HepG2 (cell line): ENCODE measurements around the gene PSMB2. TPM values are rescaled to one million over a fixed set of nuclear protein-coding genes. Genes with fewer than 3 reads are reported as not detected.

Experiments
- ATM ChIP-seq: fragments of 450-650 bp; IDR thresholded peaks from 2 replicates; pipeline ENCODE4 v1.7.1; 2017; ENCODE audit warnings: mild to moderate bottlenecking, borderline replicate concordance
- DNMT1 ChIP-seq: sonication (generic); formaldehyde crosslinking; IDR thresholded peaks from 2 replicates; pipeline ENCODE4 v1.5.1; 2020; ENCODE audit warnings: mild to moderate bottlenecking, missing genetic modification reagents
- FOXK2 ChIP-seq: fragments of 450-650 bp; IDR thresholded peaks from 2 replicates; pipeline ENCODE4 v1.6.1; 2016
- HDAC2 ChIP-seq: sonication (generic); formaldehyde crosslinking; IDR thresholded peaks from 2 replicates; pipeline ENCODE4 v1.4.0; 2020; ENCODE audit warnings: missing genetic modification reagents
- KDM3A ChIP-seq: IDR thresholded peaks from 2 replicates; pipeline ENCODE4 v1.6.1; 2018; ENCODE audit warnings: low read depth, missing compliant biosample characterization
- KDM6A ChIP-seq: IDR thresholded peaks from 2 replicates; pipeline ENCODE4 v1.6.1; 2016; ENCODE audit warnings: low read depth
- MEIS2 ChIP-seq: sonication (generic); formaldehyde crosslinking; IDR thresholded peaks from 2 replicates; pipeline ENCODE4 v1.9.0; 2021; ENCODE audit warnings: mild to moderate bottlenecking, missing genetic modification reagents
- NFKBIZ ChIP-seq: IDR thresholded peaks from 2 replicates; pipeline ENCODE4 v1.6.1; 2018; ENCODE audit warnings: missing genetic modification reagents, missing compliant biosample characterization
- NFYC ChIP-seq: IDR thresholded peaks from 2 replicates; pipeline ENCODE4 v1.6.1; 2016; ENCODE audit warnings: missing genetic modification reagents, missing compliant biosample characterization
- PAWR ChIP-seq: sonication (generic); formaldehyde crosslinking; IDR thresholded peaks from 2 replicates; pipeline ENCODE4 v1.4.0; 2020; ENCODE audit warnings: missing genetic modification reagents, mild to moderate bottlenecking, borderline replicate concordance
- RARA ChIP-seq: IDR thresholded peaks from 2 replicates; pipeline ENCODE4 v1.6.1; 2016; ENCODE audit warnings: missing genetic modification reagents, missing compliant biosample characterization
- SIN3A ChIP-seq: IDR thresholded peaks from 2 replicates; pipeline ENCODE4 v1.6.1; 2011; ENCODE audit warnings: low read depth, mild to moderate bottlenecking, control low read depth, low read length, borderline replicate concordance
- SRSF1 ChIP-seq: fragments of 200-400 bp; formaldehyde crosslinking; optimal IDR thresholded peaks from 2 replicates; pipeline ENCODE3; 2017; ENCODE audit warnings: mild to moderate bottlenecking, low read depth, low read length, moderate library complexity
- U2AF1 ChIP-seq: fragments of 200-400 bp; formaldehyde crosslinking; optimal IDR thresholded peaks from 2 replicates; pipeline ENCODE3; 2017; ENCODE audit warnings: mild to moderate bottlenecking, low read depth, low read length
- ZFP36L2 ChIP-seq: sonication (generic); formaldehyde crosslinking; IDR thresholded peaks from 2 replicates; pipeline ENCODE4 v1.4.0; 2020; ENCODE audit warnings: missing genetic modification reagents
- ZNF136 ChIP-seq: sonication (generic); formaldehyde crosslinking; IDR thresholded peaks from 2 replicates; pipeline ENCODE4 v1.8.1; 2022; ENCODE audit warnings: low read depth, mild to moderate bottlenecking, moderate library complexity, missing genetic modification reagents
- ZNF451 ChIP-seq: sonication (generic); formaldehyde crosslinking; IDR thresholded peaks from 2 replicates; pipeline ENCODE4 v1.5.0; 2020; ENCODE audit warnings: mild to moderate bottlenecking, missing genetic modification reagents
- ZNF501 ChIP-seq: sonication (generic); formaldehyde crosslinking; IDR thresholded peaks from 2 replicates; pipeline ENCODE4 v1.5.1; 2020; ENCODE audit warnings: mild to moderate bottlenecking, moderate library complexity, missing genetic modification reagents
- ZNF660 ChIP-seq: sonication (generic); formaldehyde crosslinking; IDR thresholded peaks from 2 replicates; pipeline ENCODE4 v1.5.1; 2020; ENCODE audit warnings: mild to moderate bottlenecking, low read depth, missing genetic modification reagents, borderline replicate concordance
- ZNF75D ChIP-seq: sonication (generic); formaldehyde crosslinking; IDR thresholded peaks from 2 replicates; pipeline ENCODE4 v1.8.1; 2023; ENCODE audit warnings: missing genetic modification reagents, mild to moderate bottlenecking, borderline replicate concordance
- ZNF83 ChIP-seq: sonication (generic); formaldehyde crosslinking; IDR thresholded peaks from 2 replicates; pipeline ENCODE4 v1.4.0; 2020; ENCODE audit warnings: missing genetic modification reagents, mild to moderate bottlenecking, borderline replicate concordance
- ZNF891 ChIP-seq: sonication (generic); formaldehyde crosslinking; IDR thresholded peaks from 2 replicates; pipeline ENCODE4 v1.5.0; 2020; ENCODE audit warnings: mild to moderate bottlenecking, missing genetic modification reagents
- polyA plus RNA-seq, 8 experiments: library from polyadenylated mRNA; depleted of rRNA in 3 of 8; stranded (reverse) in 7 of 8; unstranded in 1 of 8; fragments of >200 nt; fragmentation: Illumina TruSeq in 4 of 8; extraction: Trizol in 4 of 8; gene quantifications; 2 replicates each; pipeline versions ENCODE4 v1.2.1 to v1.2.3, GENCODE V29; 2011 to 2016; ENCODE audit warnings: low read depth in 4 of 8, missing spikeins in 1 of 8, mixed read lengths in 1 of 8; ENCODE audit not compliant: insufficient read depth in 1 of 8
- total RNA-seq, 5 experiments: library from RNA; depleted of rRNA; stranded (reverse); fragments of >200 nt; fragmentation: Illumina TruSeq; extraction: Trizol; gene quantifications; 2 replicates each; pipeline ENCODE4 v1.2.3, GENCODE V29; 2016; ENCODE audit warnings: low read depth in 1 of 5
- TF ChIP-seq, protein P1 (sequence below): sonication (generic); formaldehyde crosslinking; IDR thresholded peaks from 2 replicates; pipeline ENCODE4 v1.5.1; 2020; ENCODE audit warnings: mild to moderate bottlenecking, missing genetic modification reagents
- TF ChIP-seq, protein P2 (sequence below): sonication (generic); IDR thresholded peaks from 2 replicates; pipeline ENCODE4 v1.6.1; 2016; ENCODE audit warnings: low read depth, borderline replicate concordance
- TF ChIP-seq, protein P3 (sequence below): sonication (generic); formaldehyde crosslinking; conservative IDR thresholded peaks from 2 replicates; pipeline ENCODE4 v1.4.0; 2020; ENCODE audit warnings: mild to moderate bottlenecking, missing genetic modification reagents, moderate library complexity

Gene PSMB2
- total and polyA plus RNA-seq, 2 of the 13 experiments (the other 11 are each of a cell fraction or from before 2014, with no cell fraction given): 60.6 to 62.2 TPM

DNA sequence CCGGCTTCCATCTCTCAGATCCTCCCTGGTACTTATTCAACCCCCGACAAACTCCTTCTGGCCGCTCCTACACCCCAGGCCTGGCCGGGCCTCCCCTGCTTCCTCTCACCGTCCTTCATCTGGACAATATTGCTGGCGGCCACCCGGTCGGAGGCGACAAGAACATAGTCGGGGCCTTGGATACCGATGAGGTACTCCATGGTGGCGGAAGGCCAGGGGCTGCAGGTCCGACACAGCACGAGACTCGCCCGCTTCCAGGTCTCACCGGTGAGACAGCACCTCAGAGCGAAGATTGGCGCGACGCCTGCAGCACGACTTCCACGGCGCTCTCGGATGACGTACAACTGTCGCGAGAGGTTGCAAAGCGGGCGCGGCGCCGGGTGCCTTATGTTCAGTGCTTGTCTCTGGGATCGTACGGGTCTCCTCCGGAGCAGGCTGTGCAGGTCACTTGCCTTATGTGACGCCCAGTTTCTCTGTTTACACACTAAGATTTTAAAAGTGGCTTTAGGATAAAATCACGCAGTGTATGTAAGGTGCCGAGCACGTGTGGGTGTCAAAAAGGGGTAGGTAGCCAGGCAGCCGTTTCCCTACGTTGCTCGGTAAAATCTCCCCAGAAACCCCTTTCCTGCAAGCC is at the start of gene PSMB2 (continued):
- TF ChIP-seq SRSF1: peak; percentile 72
- TF ChIP-seq ZNF83: no peak
- no peak; the same call in 1 of the 2 replicates for TF ChIP-seq NFKBIZ (CRISPR knock-in tag)
- TF ChIP-seq, protein P1, sequence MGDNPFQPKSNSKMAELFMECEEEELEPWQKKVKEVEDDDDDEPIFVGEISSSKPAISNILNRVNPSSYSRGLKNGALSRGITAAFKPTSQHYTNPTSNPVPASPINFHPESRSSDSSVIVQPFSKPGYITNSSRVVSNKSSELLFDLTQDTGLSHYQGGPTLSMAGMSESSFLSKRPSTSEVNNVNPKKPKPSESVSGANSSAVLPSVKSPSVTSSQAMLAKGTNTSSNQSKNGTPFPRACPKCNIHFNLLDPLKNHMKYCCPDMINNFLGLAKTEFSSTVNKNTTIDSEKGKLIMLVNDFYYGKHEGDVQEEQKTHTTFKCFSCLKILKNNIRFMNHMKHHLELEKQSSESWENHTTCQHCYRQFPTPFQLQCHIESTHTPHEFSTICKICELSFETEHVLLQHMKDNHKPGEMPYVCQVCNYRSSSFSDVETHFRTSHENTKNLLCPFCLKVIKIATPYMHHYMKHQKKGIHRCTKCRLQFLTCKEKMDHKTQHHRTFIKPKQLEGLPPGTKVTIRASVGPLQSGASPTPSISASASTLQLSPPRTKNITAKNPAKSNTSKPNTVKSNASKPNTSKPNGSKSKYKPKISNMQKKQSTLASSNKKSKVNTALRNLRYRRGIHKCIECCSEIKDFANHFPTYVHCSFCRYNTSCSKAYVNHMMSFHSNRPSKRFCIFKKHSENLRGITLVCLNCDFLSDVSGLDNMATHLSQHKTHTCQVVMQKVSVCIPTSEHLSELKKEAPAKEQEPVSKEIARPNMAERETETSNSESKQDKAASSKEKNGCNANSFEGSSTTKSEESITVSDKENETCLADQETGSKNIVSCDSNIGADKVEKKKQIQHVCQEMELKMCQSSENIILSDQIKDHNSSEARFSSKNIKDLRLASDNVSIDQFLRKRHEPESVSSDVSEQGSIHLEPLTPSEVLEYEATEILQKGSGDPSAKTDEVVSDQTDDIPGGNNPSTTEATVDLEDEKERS (CRISPR knock-in tag): peak; percentile 79; the same call in 1 of the 2 replicates
- 0 out of 2 replicates have a peak, but pooled peaks have one; percentile 28 for TF ChIP-seq ZNF501 (CRISPR knock-in tag)
- TF ChIP-seq NFYC (CRISPR knock-in tag): peak; percentile 37; the same call in 1 of the 2 replicates
- TF ChIP-seq SIN3A: peak; percentile 96
- TF ChIP-seq FOXK2: no peak
- TF ChIP-seq KDM6A (CRISPR knock-in tag): no peak
- TF ChIP-seq ATM: no peak
- TF ChIP-seq MEIS2 (CRISPR knock-in tag): peak; percentile 34; the same call in 1 of the 2 replicates
- no peak for TF ChIP-seq DNMT1 (CRISPR knock-in tag)
- peak; percentile 54 for TF ChIP-seq RARA (CRISPR knock-in tag)
- TF ChIP-seq, protein P2, sequence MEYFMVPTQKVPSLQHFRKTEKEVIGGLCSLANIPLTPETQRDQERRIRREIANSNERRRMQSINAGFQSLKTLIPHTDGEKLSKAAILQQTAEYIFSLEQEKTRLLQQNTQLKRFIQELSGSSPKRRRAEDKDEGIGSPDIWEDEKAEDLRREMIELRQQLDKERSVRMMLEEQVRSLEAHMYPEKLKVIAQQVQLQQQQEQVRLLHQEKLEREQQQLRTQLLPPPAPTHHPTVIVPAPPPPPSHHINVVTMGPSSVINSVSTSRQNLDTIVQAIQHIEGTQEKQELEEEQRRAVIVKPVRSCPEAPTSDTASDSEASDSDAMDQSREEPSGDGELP: peak; percentile 42; the same call in 1 of the 2 replicates
- TF ChIP-seq ZNF136: no peak
- TF ChIP-seq KDM3A (CRISPR knock-in tag): peak; percentile 75; the same call in 1 of the 2 replicates
- TF ChIP-seq ZNF891 (CRISPR knock-in tag): peak; percentile 21; the same call in 1 of the 2 replicates
- peak; percentile 77; the same call in 1 of the 2 replicates for TF ChIP-seq HDAC2 (CRISPR knock-in tag)
- TF ChIP-seq ZNF451: no peak
- peak; percentile 69; the same call in 1 of the 2 replicates for TF ChIP-seq ZNF75D
- TF ChIP-seq ZFP36L2 (CRISPR knock-in tag): no peak
- TF ChIP-seq U2AF1: no peak
- TF ChIP-seq ZNF660 (CRISPR knock-in tag): no peak
- TF ChIP-seq, protein P3, sequence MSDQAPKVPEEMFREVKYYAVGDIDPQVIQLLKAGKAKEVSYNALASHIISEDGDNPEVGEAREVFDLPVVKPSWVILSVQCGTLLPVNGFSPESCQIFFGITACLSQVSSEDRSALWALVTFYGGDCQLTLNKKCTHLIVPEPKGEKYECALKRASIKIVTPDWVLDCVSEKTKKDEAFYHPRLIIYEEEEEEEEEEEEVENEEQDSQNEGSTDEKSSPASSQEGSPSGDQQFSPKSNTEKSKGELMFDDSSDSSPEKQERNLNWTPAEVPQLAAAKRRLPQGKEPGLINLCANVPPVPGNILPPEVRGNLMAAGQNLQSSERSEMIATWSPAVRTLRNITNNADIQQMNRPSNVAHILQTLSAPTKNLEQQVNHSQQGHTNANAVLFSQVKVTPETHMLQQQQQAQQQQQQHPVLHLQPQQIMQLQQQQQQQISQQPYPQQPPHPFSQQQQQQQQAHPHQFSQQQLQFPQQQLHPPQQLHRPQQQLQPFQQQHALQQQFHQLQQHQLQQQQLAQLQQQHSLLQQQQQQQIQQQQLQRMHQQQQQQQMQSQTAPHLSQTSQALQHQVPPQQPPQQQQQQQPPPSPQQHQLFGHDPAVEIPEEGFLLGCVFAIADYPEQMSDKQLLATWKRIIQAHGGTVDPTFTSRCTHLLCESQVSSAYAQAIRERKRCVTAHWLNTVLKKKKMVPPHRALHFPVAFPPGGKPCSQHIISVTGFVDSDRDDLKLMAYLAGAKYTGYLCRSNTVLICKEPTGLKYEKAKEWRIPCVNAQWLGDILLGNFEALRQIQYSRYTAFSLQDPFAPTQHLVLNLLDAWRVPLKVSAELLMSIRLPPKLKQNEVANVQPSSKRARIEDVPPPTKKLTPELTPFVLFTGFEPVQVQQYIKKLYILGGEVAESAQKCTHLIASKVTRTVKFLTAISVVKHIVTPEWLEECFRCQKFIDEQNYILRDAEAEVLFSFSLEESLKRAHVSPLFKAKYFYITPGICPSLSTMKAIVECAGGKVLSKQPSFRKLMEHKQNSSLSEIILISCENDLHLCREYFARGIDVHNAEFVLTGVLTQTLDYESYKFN (CRISPR knock-in tag): no peak
- no peak for TF ChIP-seq PAWR
